Uterus (tissue), 4 donors: ENCODE data around the gene ICAM4. TPM values are rescaled to one million over a fixed set of nuclear protein-coding genes. Genes with fewer than 3 reads are reported as not detected.

ENCODE experiments used
- DNase-seq, 2 donors: peaks; one replicate each; pipeline ENCODE4 v3.0.0-alpha.2; 2019 to 2020
- H3K27ac ChIP-seq, 2 donors: fragments of 200-600 bp; sonication (generic); 1 replicate in 1 of 2; 2 replicates in 1 of 2; pipeline ENCODE4 v1.5.1; 2016 to 2018
- H3K27me3 ChIP-seq, 2 donors: fragments of 200-600 bp; sonication (generic); one replicate each; pipeline ENCODE4 v1.5.1; 2018 to 2019; ENCODE audit warnings: control low read depth in 1 of 2
- H3K36me3 ChIP-seq, 2 donors: fragments of 200-600 bp; sonication (generic); one replicate each; pipeline ENCODE4 v1.5.1; 2019; ENCODE audit warnings: control low read depth in 1 of 2
- H3K4me1 ChIP-seq, 2 donors: fragments of 200-600 bp; sonication (generic); one replicate each; pipeline ENCODE4 v1.5.1; 2018 to 2019; ENCODE audit warnings: control low read depth in 1 of 2
- H3K4me3 ChIP-seq, 2 donors: fragments of 200-600 bp; sonication (generic); 1 replicate in 1 of 2; 2 replicates in 1 of 2; pipeline ENCODE4 v1.5.1; 2018 to 2019; ENCODE audit warnings: mild to moderate bottlenecking in 1 of 2
- H3K9me3 ChIP-seq, 2 donors: fragments of 200-600 bp; sonication (generic); one replicate each; pipeline ENCODE4 v1.5.1; 2019; ENCODE audit warnings: control low read depth in 1 of 2
- POLR2A ChIP-seq, 2 donors: fragments of 450-650 bp; IDR thresholded peaks; one replicate each; pipeline ENCODE4 v1.6.1; 2016; ENCODE audit warnings: antibody characterized with exemption in 2 of 2, mild to moderate bottlenecking in 1 of 2, moderate library complexity in 1 of 2
- intact Hi-C: fragments of 100-400 bp; cut with DNase I; formaldehyde crosslinking; loops from one replicate; pipeline ENCODE4 v1.15.1; 2023; ENCODE audit warnings: low total_unique reads
- total RNA-seq, 4 donors: library from RNA; depleted of rRNA in 3 of 4; stranded (reverse); fragments of >200 nt in 3 of 4; gene quantifications; one replicate each; pipeline versions ENCODE4 v1.1.0 to v1.2.4, GENCODE V29; 2014 to 2023
- TF ChIP-seq, protein P1 (sequence below), 4 experiments: fragments of 200-600 bp in 2 of 4; fragments of 450-650 bp in 2 of 4; sonication (generic) in 2 of 4; IDR thresholded peaks; one replicate each; pipeline ENCODE4 v1.5.1; 2016 to 2019; ENCODE audit warnings: antibody characterized with exemption in 4 of 4, mild to moderate bottlenecking in 2 of 4, moderate library complexity in 1 of 4
- donor health status: DM: yes; HTN: yes; CAD: no.

Gene ICAM4
- total RNA-seq, 4 donors from 2014 or later, result 0.41 TPM; not detected in 3

GRCh38 chr19:10289167-10289835 lies 2.5 kb downstream of the ICAM4 start:
- H3K36me3 ChIP-seq, result no peaks in the 10 kb centered on the region
- H3K9me3 ChIP-seq, result no peaks in the 10 kb centered on the region
- no peak for TF ChIP-seq POLR2A (IDR thresholded peaks at IDR 0.05)
- TF ChIP-seq, protein P1, sequence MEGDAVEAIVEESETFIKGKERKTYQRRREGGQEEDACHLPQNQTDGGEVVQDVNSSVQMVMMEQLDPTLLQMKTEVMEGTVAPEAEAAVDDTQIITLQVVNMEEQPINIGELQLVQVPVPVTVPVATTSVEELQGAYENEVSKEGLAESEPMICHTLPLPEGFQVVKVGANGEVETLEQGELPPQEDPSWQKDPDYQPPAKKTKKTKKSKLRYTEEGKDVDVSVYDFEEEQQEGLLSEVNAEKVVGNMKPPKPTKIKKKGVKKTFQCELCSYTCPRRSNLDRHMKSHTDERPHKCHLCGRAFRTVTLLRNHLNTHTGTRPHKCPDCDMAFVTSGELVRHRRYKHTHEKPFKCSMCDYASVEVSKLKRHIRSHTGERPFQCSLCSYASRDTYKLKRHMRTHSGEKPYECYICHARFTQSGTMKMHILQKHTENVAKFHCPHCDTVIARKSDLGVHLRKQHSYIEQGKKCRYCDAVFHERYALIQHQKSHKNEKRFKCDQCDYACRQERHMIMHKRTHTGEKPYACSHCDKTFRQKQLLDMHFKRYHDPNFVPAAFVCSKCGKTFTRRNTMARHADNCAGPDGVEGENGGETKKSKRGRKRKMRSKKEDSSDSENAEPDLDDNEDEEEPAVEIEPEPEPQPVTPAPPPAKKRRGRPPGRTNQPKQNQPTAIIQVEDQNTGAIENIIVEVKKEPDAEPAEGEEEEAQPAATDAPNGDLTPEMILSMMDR (IDR thresholded peaks at IDR 0.05), result no peak
- no peak for DNase-seq
- H3K4me1 ChIP-seq, result peaks cover 0 to 31% of the 10 kb centered on the region in 2 donors
- H3K27me3 ChIP-seq, result peaks cover 39 to 54% of the 10 kb centered on the region in 2 donors
- peak overlapping the region in 1 of 2 donors; percentile 11 for H3K4me3 ChIP-seq
- no peak overlapping the region for H3K27ac ChIP-seq
- intact Hi-C loops, result no loop called here

GRCh38 chr19:10289836-10290356 lies 3.1 kb downstream of the ICAM4 start, which contains the start of gene ICAM5:
Gene ICAM5, plus strand, starts transcription at chr19:10289952. Its CDS starts 92 bp downstream, at chr19:10290044.
- Histone ChIP-seq H3K4me3 (peak within 1 kb of the TSS in 1 of 2 donors; percentile 11), H3K9me3 (no peaks in the 10 kb centered on the region)
- no peak for DNase-seq

DNA sequence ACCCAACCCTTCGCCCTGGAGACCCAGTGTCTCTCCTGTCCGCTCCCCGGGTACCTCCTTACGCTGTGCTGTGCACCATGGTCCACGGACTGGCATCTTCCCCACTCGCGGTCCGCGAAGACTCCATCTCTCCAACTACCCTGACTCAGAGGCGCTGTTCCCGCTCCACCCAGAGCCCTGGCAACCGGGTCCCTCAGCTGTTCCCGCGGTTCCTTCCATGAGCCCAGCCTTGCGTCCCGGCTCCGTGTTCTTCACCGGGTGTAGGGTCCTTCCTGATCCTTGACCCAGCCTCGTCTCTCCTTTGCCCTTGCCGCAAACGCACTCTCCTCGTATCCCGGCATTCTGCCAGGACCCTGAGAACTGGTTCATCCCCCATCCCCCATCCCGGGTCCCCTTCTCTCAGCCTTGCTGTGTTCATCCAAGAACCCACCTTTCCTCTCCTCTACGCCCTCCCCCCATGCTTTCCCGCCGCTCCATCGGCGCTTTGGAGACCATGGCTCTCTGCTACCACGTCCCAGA lies 3.7 kb downstream of the ICAM4 start:
- TF ChIP-seq, protein P1 (IDR thresholded peaks at IDR 0.05), result no peak
- no peak for TF ChIP-seq POLR2A (IDR thresholded peaks at IDR 0.05)
- no peak for DNase-seq
- peaks cover 0 to 31% of the 10 kb centered on the region in 2 donors for H3K4me1 ChIP-seq
- no peak overlapping the region for H3K4me3 ChIP-seq
- no peaks in the 10 kb centered on the region for H3K9me3 ChIP-seq
- H3K36me3 ChIP-seq, result no peaks in the 10 kb centered on the region
- intact Hi-C loops, result no loop called here
- peaks cover 44 to 65% of the 10 kb centered on the region in 2 donors for H3K27me3 ChIP-seq
- no peak overlapping the region for H3K27ac ChIP-seq

More at GRCh38 chr19:10289836-10290356, 3.1 kb downstream of the ICAM4 start, which contains the start of gene ICAM5:
- H3K27me3 ChIP-seq, result peaks cover 39 to 60% of the 10 kb centered on the region in 2 donors
- intact Hi-C loops, result no loop called here
- peaks cover 0 to 31% of the 10 kb centered on the region in 2 donors for H3K4me1 ChIP-seq
- H3K36me3 ChIP-seq, result no peaks in the 10 kb centered on the region
- H3K27ac ChIP-seq, result no peak within 1 kb of the TSS
- TF ChIP-seq, protein P1 (IDR thresholded peaks at IDR 0.05), result no peak
- no peak for TF ChIP-seq POLR2A (IDR thresholded peaks at IDR 0.05)

DNA sequence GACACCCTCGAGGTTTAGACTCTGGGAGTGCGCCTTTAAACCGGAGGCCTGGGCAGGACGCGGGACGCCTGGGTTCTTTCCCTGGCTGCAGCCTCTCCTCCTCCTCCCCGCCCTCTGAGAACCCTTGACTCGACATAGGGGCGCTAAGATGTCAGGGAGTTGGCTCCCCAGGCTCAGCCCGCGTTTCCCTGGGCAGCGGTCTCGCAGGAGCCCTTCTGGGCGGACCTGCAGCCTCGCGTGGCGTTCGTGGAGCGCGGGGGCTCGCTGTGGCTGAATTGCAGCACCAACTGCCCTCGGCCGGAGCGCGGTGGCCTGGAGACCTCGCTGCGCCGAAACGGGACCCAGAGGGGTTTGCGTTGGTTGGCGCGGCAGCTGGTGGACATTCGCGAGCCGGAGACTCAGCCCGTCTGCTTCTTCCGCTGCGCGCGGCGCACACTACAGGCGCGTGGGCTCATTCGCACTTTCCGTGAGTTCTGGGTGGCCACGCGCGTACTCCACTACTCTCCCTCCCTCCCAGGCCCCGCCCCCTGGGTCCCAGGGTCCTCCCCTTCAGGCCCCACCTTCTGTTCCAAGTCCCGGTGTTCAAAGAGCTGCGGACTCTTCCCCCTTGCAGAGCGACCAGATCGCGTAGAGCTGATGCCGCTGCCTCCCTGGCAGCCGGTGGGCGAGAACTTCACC lies 4.3 kb downstream of the ICAM4 start:
- no peak overlapping the region for H3K27ac ChIP-seq
- H3K36me3 ChIP-seq, result no peaks in the 10 kb centered on the region
- TF ChIP-seq, protein P1 (IDR thresholded peaks at IDR 0.05), result no peak
- no peak for TF ChIP-seq POLR2A (IDR thresholded peaks at IDR 0.05)
- intact Hi-C loops, result no loop called here
- peaks cover 0 to 32% of the 10 kb centered on the region in 2 donors for H3K4me1 ChIP-seq
- no peaks in the 10 kb centered on the region for H3K9me3 ChIP-seq
- H3K27me3 ChIP-seq, result peaks cover 46 to 71% of the 10 kb centered on the region in 2 donors
- DNase-seq, result peak in 1 of 2 donors; percentile 36
- H3K4me3 ChIP-seq, result peak overlapping the region; percentile 8 to 13
